GM18868 (cell line): Measurements from ENCODE around the gene PON2.
"Not testable (repeated sequence)": the region's sequence is repeated elsewhere in the genome, so short reads cannot be mapped to it uniquely, and the experiment has no call there.

Experiments used
- ATAC-seq: cut with Tn5 transposase; IDR thresholded peaks from one replicate; pipeline ENCODE4 v1.9.1; 2021; ENCODE audit warnings: mild to moderate bottlenecking, moderate library complexity; ENCODE audit not compliant: unreplicated experiment

The PON2 gene

DNA sequence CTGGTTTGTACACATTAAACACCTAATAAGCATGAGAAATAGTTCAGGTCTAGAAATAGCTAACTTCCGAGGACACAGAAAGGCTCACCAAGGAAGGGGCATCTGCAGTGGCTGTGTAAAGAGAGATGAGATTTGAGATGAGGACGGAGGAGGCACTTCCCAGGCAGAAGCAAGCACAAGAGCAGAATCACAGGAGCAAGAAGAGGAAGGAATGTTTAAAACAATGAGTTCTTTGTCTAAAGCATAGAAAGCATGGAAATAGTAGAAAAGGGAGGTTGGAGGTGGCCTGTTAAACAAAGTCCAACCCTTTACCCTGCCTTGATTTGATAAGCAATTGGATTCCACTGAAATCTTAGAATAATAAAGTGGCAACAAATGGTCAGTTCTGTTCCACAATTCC, 27.1 kb downstream of the PON2 start:
- no peak for ATAC-seq

GRCh38 chr7:95405800-95406199, 29.0 kb downstream of the PON2 start:
- no peak for ATAC-seq

DNA sequence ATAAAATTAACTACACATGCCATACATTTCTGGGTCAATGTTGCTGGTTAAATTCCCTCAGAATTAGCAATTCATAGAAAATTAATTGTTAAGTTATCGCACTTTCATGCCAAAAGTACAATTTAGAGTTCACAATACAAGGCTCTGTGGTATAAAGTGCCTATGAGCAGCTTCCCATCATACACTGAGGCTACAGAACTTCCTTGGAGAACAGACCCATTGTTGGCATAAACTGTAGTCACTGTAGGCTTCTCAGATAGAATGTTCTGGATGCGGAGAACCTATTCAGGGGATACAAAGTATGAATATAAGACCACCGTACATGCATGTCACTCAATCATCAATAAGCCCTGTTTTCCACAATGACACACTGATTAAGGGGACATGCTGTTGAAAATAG, 29.6 kb downstream of the PON2 start:
- ATAC-seq = no peak

DNA sequence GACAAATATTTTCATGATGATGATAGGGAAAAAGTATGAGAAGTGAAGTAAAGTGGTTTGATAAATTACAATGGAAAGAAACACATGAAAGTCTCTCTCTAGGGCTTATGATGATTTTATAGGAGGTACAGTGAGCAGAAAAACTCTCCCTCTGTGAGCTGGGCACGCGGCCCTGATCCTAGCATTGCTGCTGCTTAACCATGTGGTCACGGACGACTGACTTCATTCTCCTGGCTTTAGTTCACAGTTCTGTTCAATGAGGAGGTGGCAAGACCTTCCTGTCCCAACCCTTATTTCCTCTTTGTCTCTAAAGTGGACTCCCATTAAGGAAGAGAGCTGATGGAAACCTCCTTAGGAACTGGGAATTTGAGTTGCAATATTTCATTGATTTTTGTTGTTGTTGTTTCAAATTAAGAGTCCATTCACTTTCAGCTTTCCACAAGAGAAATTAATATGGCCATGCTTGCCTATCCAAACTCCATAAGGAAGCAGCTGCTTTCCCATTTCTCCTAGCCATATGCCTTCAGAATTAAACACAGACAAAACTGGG, 30.4 kb downstream of the PON2 start:
- no peak for ATAC-seq

DNA sequence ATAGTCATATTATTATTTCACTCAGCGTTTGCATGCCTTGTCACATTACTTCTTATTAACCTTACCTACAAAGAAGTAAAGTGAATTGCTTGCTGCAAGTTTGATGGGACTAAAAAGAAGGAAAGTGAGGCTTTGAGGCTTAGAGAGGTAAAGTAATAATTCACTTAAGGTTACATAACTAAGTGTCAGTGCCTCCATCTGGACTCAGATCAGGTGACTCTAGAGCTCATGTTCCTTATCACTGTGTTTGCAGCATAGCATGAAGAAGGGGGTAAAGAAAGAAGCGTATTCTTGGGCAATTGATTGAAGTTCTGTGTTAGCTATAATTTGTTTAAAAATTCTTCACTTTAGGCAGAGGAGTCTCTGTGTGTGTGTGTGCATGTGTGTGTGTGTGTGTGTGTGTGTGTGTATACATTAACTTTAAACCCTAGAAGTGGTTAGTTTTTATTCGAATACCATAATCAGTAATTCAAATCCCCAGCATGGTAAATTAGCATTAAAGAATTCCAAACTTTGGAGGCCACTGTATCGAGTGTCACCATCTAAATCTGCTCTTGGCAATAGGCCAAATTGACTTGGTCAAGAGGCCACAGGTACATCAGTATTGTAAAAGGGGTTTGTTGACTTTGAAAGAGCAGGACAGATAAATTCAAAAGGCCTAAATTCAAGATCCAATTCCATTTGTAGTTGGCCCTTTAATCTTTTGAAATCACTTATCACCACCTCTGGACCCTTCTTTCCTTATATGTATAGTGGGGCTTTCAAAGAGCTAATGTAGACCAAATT, 36.5 kb downstream of the PON2 start:
- ATAC-seq = no peak

DNA sequence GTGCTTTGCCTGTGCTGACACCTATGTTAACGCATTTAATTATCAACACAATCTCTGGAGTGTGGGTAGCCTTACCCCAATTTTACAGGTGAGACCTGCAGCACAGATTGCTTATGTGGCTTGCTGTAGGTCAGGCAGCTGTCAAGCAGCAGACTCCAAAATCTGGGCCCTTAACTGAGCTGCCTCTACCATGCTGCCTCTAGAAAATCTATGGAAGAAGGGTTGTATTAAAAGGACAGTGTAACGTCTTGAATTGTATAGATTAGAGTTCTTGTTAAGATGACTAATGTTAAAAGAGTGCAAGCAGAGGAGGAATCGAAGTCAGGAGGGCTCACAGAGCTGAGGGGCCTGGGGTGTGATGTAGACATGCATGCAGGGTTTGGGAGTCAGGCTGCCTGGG, 37.4 kb downstream of the PON2 start:
- ATAC-seq = no peak

- ATAC-seq = peak; percentile 83
These were observed 38.4 kb downstream of the PON2 start, which contains the start of gene PON3 for GRCh38 chr7:95396136-95397032. PON3 (minus strand) TSS chr7:95396375; CDS start chr7:95396350, 25 bp downstream.

DNA sequence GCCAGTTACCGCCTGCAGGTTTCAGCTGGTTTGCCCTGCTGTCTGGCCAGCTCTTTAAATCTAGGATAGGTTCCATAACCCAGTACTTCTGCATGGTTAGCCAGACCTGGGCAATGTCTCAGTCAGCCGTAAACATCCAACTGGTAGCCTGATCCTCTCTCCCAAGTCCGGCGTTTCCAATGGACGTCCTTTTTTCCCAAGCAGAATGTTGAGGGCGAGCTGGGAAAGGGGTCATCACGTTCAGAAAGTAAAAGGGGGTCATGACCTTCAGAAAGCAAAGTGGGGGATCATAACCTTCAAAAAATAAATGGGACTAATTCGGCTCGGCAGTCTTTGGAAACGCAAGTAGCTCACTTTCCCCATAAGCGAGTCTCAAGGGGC, 39.1 kb downstream of the PON2 start:
- ATAC-seq = no peak

DNA sequence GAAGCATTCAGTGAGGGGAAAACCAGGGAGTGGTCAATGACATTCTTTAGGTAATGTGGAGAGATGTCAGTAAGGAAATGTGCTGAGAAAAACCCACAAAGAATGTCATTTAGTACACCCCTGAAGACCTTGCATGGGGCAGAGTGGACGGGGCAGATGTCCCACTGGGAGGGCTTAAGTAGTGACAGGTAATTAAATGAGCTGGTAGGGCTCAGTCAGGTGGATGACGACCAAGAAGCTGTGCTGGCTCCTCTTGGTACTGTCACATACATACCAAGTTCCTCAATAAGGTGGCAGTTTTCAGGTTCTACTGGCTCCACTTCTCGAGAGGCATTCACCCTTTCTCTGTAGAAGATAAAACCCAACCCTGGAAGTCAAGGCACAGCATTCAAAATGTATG, 40.5 kb downstream of the PON2 start:
- ATAC-seq = no peak

DNA sequence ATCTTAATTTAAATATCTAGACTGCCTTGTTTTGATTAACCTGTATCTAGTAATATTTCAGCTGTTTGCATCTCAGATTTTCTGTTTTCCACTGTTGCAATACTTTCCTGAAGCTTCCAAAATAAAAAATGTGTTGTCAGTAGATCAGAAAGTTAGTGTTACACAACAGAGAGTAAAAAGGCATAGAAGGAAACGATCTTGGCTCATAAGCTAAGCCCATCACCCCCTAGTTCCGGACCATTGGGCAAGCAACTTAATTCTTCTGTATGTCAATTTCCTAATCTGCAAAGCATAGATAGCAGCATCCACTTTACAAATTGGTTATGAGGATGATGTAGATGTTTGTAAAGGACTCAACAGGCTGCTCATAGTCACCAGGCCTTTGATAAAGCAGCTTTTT, 43.1 kb downstream of the PON2 start:
- ATAC-seq = no peak

- no peak for ATAC-seq
These were observed 45.3 kb downstream of the PON2 start for GRCh38 chr7:95389516-95389915.

DNA sequence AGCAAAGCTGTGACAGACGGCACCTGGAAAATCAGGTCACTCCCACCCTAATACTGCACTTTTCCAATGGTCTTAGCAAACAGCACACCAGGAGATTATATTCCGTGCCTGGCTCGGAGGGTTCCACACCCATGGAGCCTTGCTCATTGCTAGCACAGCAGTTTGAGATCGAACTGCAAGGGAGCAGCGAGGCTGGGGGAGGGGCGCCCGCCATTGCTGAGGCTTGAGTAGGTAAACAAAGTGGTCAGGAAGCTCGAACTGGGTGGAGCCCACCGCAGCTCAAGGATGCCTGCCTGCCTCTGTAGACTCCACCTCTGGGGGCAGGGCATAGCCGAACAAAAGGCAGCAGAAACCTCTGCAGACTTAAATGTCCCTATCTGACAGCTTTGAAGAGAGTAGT, 55.4 kb downstream of the PON2 start:
- ATAC-seq = not testable (repeated sequence)

DNA sequence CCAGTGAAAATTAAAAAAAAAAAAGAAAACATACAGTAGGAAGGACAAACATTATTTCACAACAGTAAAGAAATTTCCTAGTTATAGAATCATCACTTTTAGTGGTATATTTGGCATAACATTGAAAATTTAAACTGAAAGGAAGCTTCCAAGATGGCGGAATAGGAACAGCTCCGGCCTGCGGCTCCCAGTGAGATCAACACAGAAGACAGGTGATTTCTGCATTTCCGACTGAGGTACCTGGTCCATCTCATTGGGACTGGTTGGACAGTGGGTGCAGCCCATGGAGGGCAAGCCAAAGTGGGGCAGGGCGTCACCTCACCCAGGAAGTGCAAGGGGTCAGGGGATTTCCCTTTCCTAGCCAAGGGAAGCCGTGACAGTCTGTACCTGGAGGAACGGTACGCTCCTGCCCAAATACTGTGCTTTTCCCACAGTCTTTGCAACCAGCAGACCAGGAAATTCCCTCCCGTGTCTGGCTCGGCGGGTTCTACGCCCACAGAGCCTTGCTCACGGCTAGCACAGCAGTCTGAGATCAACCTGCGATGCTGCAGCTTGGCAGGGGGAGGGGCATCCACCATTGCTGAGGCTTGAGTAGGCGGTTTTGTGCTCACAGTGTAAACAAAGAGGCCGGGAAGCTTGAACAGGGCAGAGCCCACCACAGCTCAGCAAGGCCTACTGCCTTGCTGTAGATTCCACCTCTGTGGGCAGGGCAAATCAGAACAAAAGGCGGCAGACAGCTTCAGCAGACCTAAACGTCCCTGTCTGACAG, 58.0 kb downstream of the PON2 start:
- no peak for ATAC-seq

DNA sequence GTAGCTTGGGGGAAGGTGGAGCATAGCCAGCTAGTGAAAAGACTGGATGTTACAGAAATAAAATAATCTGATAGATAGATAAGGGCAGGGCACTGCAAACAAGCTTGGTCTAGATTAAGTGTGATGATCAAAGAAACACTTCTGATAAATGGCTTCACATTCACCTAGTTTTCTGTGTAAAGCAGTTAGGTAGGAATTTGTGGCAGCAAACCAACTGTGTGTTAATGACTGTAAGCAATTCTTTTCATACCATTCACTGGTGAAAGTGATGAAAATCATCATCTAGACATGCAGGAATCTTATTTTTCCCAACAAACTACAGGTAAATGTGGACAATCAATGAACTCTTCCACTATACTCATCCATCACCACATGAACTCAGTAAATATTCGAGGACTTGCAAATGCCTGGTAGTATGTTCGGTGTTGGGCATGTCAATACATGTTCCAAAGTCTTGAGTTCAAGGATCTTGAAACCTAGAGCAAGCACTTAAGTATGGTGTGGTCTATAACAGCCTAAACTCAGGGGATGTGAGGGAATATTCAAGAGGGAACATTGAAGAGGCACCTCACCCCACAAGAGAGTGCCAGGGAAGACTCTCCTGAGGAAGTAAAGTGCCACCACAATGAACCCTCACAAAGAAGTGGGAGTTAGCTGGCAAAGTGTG, 59.1 kb downstream of the PON2 start:
- ATAC-seq = no peak

DNA sequence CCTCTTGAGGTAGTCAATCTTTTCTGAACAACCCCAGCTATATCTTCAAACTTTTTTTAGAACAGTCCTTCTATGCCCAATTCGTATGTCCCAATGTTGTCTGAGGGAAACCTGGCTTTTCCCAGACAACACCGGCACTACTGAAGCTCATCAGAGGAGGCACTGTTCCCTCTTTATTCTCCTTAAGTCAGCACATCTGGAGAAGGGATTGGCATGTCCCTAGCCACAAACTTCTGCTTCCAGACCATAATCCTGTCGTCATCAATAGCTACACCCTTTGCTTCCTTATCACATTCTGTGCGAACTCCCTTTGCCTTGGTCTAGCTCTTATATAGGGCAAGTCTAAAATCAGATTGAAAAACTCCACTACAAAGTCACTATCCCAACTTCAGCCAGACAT, 61.5 kb downstream of the PON2 start:
- ATAC-seq = no peak

DNA sequence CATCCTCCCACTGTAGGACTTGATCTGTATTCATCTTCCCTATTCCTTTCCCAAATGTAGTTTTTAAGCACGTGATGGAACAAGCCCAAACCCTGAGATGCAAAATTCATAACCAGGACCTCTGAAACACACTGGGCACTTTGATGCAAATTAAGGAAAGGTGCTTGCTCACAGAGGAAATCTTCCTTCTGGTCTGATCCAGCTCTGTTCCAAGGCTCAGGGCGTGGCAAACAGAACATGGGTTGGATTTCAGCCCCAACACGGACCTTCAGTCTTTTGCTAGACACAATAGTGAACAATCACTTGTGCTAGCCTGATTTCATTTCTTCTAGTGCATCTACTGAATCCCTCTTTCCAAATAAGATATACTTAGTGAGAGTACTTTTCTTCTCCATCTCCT, 66.6 kb downstream of the PON2 start:
- no peak for ATAC-seq

GRCh38 chr7:95367606-95368005, 67.2 kb downstream of the PON2 start:
- ATAC-seq = no peak

- peak; percentile 72 for ATAC-seq
These were observed 69.7 kb downstream of the PON2 start for GRCh38 chr7:95365151-95365550.

- ATAC-seq = no peak
These were observed 77.2 kb downstream of the PON2 start for GRCh38 chr7:95357623-95358022.
